Epithelial cell of proximal tubule (primary cell): ENCODE measurements around the gene CTXN1. TPM values are rescaled to one million over a fixed set of nuclear protein-coding genes. Genes with fewer than 3 reads are reported as not detected.

Experiments used
- DNase-seq: peaks from one replicate; pipeline ENCODE4 v3.0.0-alpha.2; 2011; ENCODE audit warnings: low read depth
- H3K4me3 ChIP-seq: 2 replicates; pipeline ENCODE4 v1.5.1; 2011; ENCODE audit warnings: low read depth, mild to moderate bottlenecking, low read length
- CTCF ChIP-seq: conservative IDR thresholded peaks from 2 replicates; pipeline ENCODE4 v1.5.1; 2012; ENCODE audit warnings: low read depth, mild to moderate bottlenecking, low read length
- total RNA-seq: library from RNA; depleted of rRNA; stranded (reverse); fragments of >200 nt; gene quantifications from 2 replicates; pipeline ENCODE4 v1.2.3, GENCODE V29; 2015

The CTXN1 gene
- total RNA-seq, 1 donor from 2014 or later: 42.8 TPM

GRCh38 chr19:7968796-7969554 lies 43.0 kb upstream of the CTXN1 start:
- H3K4me3 ChIP-seq: no peak overlapping the region
- no peak for TF ChIP-seq CTCF
- DNase-seq: no peak

- no peak for DNase-seq
- H3K4me3 ChIP-seq: no peak overlapping the region
- no peak for TF ChIP-seq CTCF
Observed at GRCh38 chr19:7968008-7968795, 42.3 kb upstream of the CTXN1 start.

GRCh38 chr19:7965921-7966665 lies 40.2 kb upstream of the CTXN1 start:
- H3K4me3 ChIP-seq: no peak overlapping the region
- no peak for TF ChIP-seq CTCF
- no peak for DNase-seq

- no peak for DNase-seq
- H3K4me3 ChIP-seq: no peak overlapping the region
- TF ChIP-seq CTCF: no peak
Observed at GRCh38 chr19:7965259-7965841, 39.4 kb upstream of the CTXN1 start.

- no peak for TF ChIP-seq CTCF
- no peak overlapping the region for H3K4me3 ChIP-seq
- DNase-seq: no peak
Observed at GRCh38 chr19:7963566-7963965, 37.6 kb upstream of the CTXN1 start.

GRCh38 chr19:7962644-7963268 lies 36.8 kb upstream of the CTXN1 start:
- TF ChIP-seq CTCF: no peak
- no peak overlapping the region for H3K4me3 ChIP-seq
- DNase-seq: no peak
